ENCODE measurements around the gene UCP3.

The UCP3 gene

GRCh38 chr11:74008373-74009229, at the start of gene UCP3:
Gene UCP3, minus strand, starts transcription at chr11:74009085. Its CDS starts 2,043 bp downstream, at chr11:74007042.
- no peak for DNase-seq (ENCODE audit: low spot score)

GRCh38 chr11:74057249-74058151, 48.6 kb upstream of the UCP3 start:
- no peak for DNase-seq (ENCODE audit: low spot score)

- no peak for DNase-seq (ENCODE audit: low spot score)
These were observed 47.1 kb upstream of the UCP3 start for GRCh38 chr11:74055938-74056337.

- DNase-seq (ENCODE audit: low spot score) = no peak
These were observed 41.6 kb upstream of the UCP3 start for GRCh38 chr11:74050465-74050864.

- no peak for DNase-seq (ENCODE audit: low spot score)
These were observed 40.1 kb upstream of the UCP3 start for GRCh38 chr11:74048993-74049392.

- no peak for DNase-seq (ENCODE audit: low spot score)
These were observed 35.7 kb upstream of the UCP3 start for GRCh38 chr11:74044538-74044937.

GRCh38 chr11:74043450-74043849, 34.6 kb upstream of the UCP3 start:
- DNase-seq (ENCODE audit: low spot score) = no peak

- DNase-seq (ENCODE audit: low spot score) = no peak
These were observed 28.4 kb upstream of the UCP3 start for GRCh38 chr11:74037309-74037708.

GRCh38 chr11:74035264-74035663, 26.4 kb upstream of the UCP3 start:
- DNase-seq (ENCODE audit: low spot score) = no peak

- no peak for DNase-seq (ENCODE audit: low spot score)
These were observed 24.2 kb upstream of the UCP3 start for GRCh38 chr11:74033046-74033445.

- no peak for DNase-seq (ENCODE audit: low spot score)
These were observed 22.1 kb upstream of the UCP3 start for GRCh38 chr11:74030723-74031676.

- DNase-seq (ENCODE audit: low spot score) = no peak
These were observed 16.7 kb upstream of the UCP3 start for GRCh38 chr11:74025467-74026166.

- DNase-seq (ENCODE audit: low spot score) = no peak
These were observed 15.6 kb upstream of the UCP3 start for GRCh38 chr11:74024261-74025029.

GRCh38 chr11:74023276-74023675, 14.4 kb upstream of the UCP3 start:
- no peak for DNase-seq (ENCODE audit: low spot score)

- DNase-seq (ENCODE audit: low spot score) = no peak
These were observed 13.7 kb upstream of the UCP3 start for GRCh38 chr11:74022546-74022945.

- DNase-seq (ENCODE audit: low spot score) = no peak
These were observed 13.1 kb upstream of the UCP3 start for GRCh38 chr11:74021998-74022397.

GRCh38 chr11:74020539-74020938, 11.7 kb upstream of the UCP3 start:
- DNase-seq (ENCODE audit: low spot score) = no peak

GRCh38 chr11:74019860-74020259, 11.0 kb upstream of the UCP3 start:
- no peak for DNase-seq (ENCODE audit: low spot score)

GRCh38 chr11:74019104-74019738, 10.3 kb upstream of the UCP3 start:
- DNase-seq (ENCODE audit: low spot score) = no peak
